Karpas-422 (cell line): ENCODE measurements around the gene MALRD1. TPM values are rescaled to one million over a fixed set of nuclear protein-coding genes. Genes with fewer than 3 reads are reported as not detected.

Experiments used
- DNase-seq: peaks from one replicate; pipeline ENCODE4 v3.0.0-alpha.2; 2015
- H2AFZ ChIP-seq: fragments of 200-600 bp; sonication (generic); 2 replicates; pipeline ENCODE4 v1.6.1; 2014; ENCODE audit warnings: antibody characterized with exemption, low read length, mixed read lengths
- H3K27ac ChIP-seq: fragments of 200-600 bp; sonication (generic); 2 replicates; pipeline ENCODE4 v1.5.1; 2014; ENCODE audit warnings: mild to moderate bottlenecking, low read length, moderate library complexity
- H3K27me3 ChIP-seq: fragments of 200-600 bp; sonication (generic); 2 replicates; pipeline ENCODE4 v1.6.1; 2014; ENCODE audit warnings: low read length, mixed read lengths
- H3K36me3 ChIP-seq: fragments of 200-600 bp; sonication (generic); 2 replicates; pipeline ENCODE4 v1.6.1; 2014; ENCODE audit warnings: low read length, mixed read lengths; ENCODE audit not compliant: insufficient read depth
- H3K4me1 ChIP-seq: fragments of 200-600 bp; sonication (generic); 2 replicates; pipeline ENCODE4 v1.6.1; 2014; ENCODE audit warnings: mild to moderate bottlenecking, low read length, mixed read lengths
- H3K4me2 ChIP-seq: fragments of 200-600 bp; sonication (generic); 2 replicates; pipeline ENCODE4 v1.6.1; 2014; ENCODE audit warnings: low read length, low read depth, mild to moderate bottlenecking; ENCODE audit not compliant: poor library complexity, severe bottlenecking
- H3K4me3 ChIP-seq: fragments of 200-600 bp; sonication (generic); 2 replicates; pipeline ENCODE4 v1.5.1; 2014; ENCODE audit warnings: mild to moderate bottlenecking, antibody characterized with exemption, low read length, mixed read lengths
- H3K79me2 ChIP-seq: fragments of 200-600 bp; sonication (generic); 2 replicates; pipeline ENCODE4 v1.6.1; 2014; ENCODE audit warnings: mild to moderate bottlenecking, low read length, mixed read lengths
- H3K9ac ChIP-seq: fragments of 200-600 bp; sonication (generic); 2 replicates; pipeline ENCODE4 v1.6.0; 2014; ENCODE audit warnings: low read length
- H3K9me2 ChIP-seq: fragments of 200-600 bp; sonication (generic), shearing (Covaris generic); replicated peaks from 2 replicates; pipeline ENCODE4 v1.6.0; 2014; ENCODE audit warnings: mild to moderate bottlenecking, low read length, moderate library complexity; ENCODE audit not compliant: insufficient read depth
- H3K9me3 ChIP-seq: fragments of 300-700, 200-600 bp; sonication (generic); 2 replicates; pipeline ENCODE4 v1.6.1; 2014; ENCODE audit warnings: low read length, mixed read lengths
- H4K20me1 ChIP-seq: fragments of 200-600 bp; sonication (generic); 2 replicates; pipeline ENCODE4 v1.6.1; 2014; ENCODE audit warnings: mild to moderate bottlenecking, antibody characterized with exemption, low read length, low read depth; ENCODE audit not compliant: insufficient read depth
- total RNA-seq: library from RNA; depleted of rRNA; stranded (reverse); fragments of >200 nt; shearing (Covaris generic); gene quantifications from 2 replicates; pipeline ENCODE4 v1.2.3, GENCODE V29; 2014; ENCODE audit warnings: low replicate concordance

The MALRD1 gene
- total RNA-seq, 1 experiment from 2014 or later: not detected

DNA sequence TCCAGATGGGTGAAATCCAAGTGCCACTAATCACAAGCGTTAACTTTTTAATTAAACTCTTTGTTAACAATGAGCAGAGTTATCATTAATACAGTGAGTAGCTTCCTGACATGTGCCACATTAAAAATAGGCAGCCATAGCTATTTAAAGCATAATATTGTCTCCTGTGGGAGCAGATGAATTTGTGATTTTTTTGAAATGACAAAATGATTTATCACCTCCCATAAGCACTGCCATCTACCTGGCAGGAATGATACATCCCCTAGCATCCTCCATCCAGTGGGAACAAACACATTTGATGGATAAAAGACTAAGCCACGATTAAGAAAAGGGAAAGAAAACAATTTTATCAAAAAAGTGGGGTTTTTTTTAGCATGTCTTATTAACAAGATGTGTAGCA lies 605.3 kb downstream of the MALRD1 start:
- no peak overlapping the region for H3K4me2 ChIP-seq
- H3K27me3 ChIP-seq: no peaks in the 10 kb centered on the region
- H3K9ac ChIP-seq: no peak overlapping the region
- H3K36me3 ChIP-seq: no peaks in the 10 kb centered on the region
- H3K4me3 ChIP-seq: no peak overlapping the region
- DNase-seq: no peak
- H3K27ac ChIP-seq: no peak overlapping the region
- H3K4me1 ChIP-seq: no peaks in the 10 kb centered on the region
- peaks cover 44% of the 10 kb centered on the region for H3K9me3 ChIP-seq
- H2AFZ ChIP-seq: no peak overlapping the region
- H4K20me1 ChIP-seq: no peaks in the 10 kb centered on the region
- H3K9me2 ChIP-seq: no peaks in the 10 kb centered on the region
- H3K79me2 ChIP-seq: no peaks in the 10 kb centered on the region

DNA sequence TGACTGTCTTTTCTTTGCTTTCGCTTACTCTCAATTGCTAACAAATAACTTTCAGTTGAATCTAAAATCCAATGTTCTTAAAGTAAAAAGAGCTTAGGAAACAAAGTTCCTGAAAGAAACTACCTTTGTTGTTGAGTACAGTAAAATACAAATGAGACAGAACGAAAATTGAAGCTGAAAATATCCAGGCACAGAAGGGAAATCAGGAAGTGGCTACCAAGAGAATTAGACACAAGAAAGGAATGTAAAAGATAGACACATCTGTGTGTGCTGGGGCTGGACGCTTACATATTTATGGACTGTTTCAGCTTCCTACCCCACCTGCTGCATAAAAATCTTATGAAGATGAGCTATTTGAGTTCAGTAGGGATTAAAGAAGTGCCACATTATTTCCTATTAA lies 606.0 kb downstream of the MALRD1 start:
- H3K9ac ChIP-seq: no peak overlapping the region
- no peaks in the 10 kb centered on the region for H4K20me1 ChIP-seq

DNA sequence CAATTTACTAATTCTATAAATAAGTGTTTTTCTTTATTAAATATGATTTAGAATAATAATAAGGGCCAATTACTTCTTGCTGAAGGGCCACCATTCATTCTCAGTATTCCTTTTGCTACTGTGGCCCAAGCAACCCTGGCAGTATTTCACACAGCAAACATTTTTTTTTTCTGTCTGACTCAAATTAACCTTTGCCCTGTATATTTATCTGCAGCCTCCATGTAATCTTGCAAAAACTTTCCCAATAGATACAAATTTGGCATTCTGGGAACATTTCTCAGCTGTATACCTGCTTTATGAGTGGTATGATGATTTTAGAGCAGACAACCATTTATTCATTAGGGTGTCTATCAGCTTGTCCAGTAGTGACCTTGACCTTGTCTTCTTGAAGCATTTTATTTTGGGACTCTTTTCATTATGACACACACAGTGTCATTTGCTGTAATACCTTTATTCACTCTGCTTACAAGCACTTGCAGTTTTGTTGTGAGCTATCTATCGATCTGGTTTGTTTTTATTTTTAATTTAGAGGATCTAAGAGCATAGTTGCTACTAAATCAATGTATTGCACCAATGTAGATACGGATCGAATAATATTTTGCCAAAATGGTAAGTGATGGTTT lies 607.9 kb downstream of the MALRD1 start:
- Histone ChIP-seq H3K9me3 (peaks cover 30% of the 10 kb centered on the region), H3K9ac (no peak overlapping the region), H3K4me2 (no peak overlapping the region), H3K79me2 (no peaks in the 10 kb centered on the region), H3K4me1 (no peaks in the 10 kb centered on the region), H3K27me3 (no peaks in the 10 kb centered on the region), H3K9me2 (no peaks in the 10 kb centered on the region), H3K36me3 (no peaks in the 10 kb centered on the region), H3K4me3 (no peak overlapping the region), H2AFZ (no peak overlapping the region), H4K20me1 (no peaks in the 10 kb centered on the region), H3K27ac (no peak overlapping the region)
- no peak for DNase-seq

More for the DNA sequence above, 606.0 kb downstream of the MALRD1 start:
- no peaks in the 10 kb centered on the region for H3K27me3 ChIP-seq
- no peaks in the 10 kb centered on the region for H3K79me2 ChIP-seq
- H3K9me3 ChIP-seq: peaks cover 44% of the 10 kb centered on the region
- no peaks in the 10 kb centered on the region for H3K36me3 ChIP-seq
- no peak overlapping the region for H3K27ac ChIP-seq
- no peaks in the 10 kb centered on the region for H3K9me2 ChIP-seq
- no peak overlapping the region for H3K4me2 ChIP-seq
- no peaks in the 10 kb centered on the region for H3K4me1 ChIP-seq
- no peak overlapping the region for H2AFZ ChIP-seq
- no peak overlapping the region for H3K4me3 ChIP-seq
- DNase-seq: no peak

DNA sequence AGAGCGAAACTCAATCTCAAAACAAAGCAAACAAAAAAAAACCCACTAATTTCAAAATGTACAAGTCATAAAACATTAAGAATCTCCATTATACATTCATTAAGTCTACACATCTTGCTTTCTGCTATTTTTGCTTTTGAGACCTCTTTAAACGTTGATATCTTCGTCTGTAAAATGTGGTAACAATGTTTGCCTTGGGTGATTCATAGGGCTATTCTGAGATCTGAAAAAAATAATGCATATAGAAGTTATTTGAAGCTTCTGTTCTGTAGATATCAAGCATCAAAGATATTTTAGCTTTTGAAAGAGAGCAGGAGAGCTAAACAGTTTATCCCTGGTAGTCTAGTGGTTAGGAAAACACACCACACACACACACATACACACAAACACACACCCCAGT lies 609.5 kb downstream of the MALRD1 start:
- Histone ChIP-seq H4K20me1 (no peaks in the 10 kb centered on the region), H3K4me2 (no peak overlapping the region), H3K79me2 (no peaks in the 10 kb centered on the region), H3K27ac (no peak overlapping the region), H3K36me3 (no peaks in the 10 kb centered on the region), H3K9ac (no peak overlapping the region), H3K4me1 (no peaks in the 10 kb centered on the region), H3K4me3 (no peak overlapping the region), H3K27me3 (no peaks in the 10 kb centered on the region), H3K9me3 (peaks cover 23% of the 10 kb centered on the region), H3K9me2 (no peaks in the 10 kb centered on the region), H2AFZ (no peak overlapping the region)
- DNase-seq: no peak

DNA sequence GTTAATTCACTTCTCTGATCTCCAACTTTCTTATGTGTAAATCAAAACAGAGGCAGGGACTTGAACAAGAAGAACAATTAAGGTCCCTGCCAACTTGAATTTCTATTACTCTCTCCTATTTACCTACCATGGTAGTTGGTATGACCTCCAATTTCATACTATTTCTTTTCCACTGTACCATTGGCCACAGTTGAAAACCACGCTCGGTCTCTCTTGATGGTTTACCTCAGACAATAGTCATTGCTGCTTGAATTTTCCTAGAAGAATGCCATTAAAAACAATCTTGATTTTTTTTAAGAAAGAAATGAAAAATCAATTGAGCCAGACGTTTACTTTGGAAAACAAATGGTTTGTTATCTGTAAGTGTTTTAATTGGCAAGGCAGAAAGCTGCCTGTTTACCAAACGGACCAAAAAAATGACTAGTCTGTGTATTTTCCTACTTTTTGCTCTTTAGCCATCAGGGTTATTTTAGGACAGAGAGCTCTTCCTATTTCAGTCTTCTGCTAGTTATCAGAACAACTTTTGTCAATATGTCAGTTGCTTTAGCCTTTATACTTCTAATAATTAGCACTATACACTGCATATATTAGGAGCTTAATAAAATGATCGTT lies 610.1 kb downstream of the MALRD1 start:
- no peaks in the 10 kb centered on the region for H4K20me1 ChIP-seq
- H3K4me1 ChIP-seq: no peaks in the 10 kb centered on the region
- H3K79me2 ChIP-seq: no peaks in the 10 kb centered on the region
- no peak overlapping the region for H3K27ac ChIP-seq
- H3K4me2 ChIP-seq: no peak overlapping the region
- no peak overlapping the region for H2AFZ ChIP-seq
- no peaks in the 10 kb centered on the region for H3K9me2 ChIP-seq
- H3K4me3 ChIP-seq: no peak overlapping the region
- no peaks in the 10 kb centered on the region for H3K27me3 ChIP-seq
- no peak overlapping the region for H3K9ac ChIP-seq
- no peaks in the 10 kb centered on the region for H3K36me3 ChIP-seq
- peaks cover 20% of the 10 kb centered on the region for H3K9me3 ChIP-seq
- DNase-seq: no peak

DNA sequence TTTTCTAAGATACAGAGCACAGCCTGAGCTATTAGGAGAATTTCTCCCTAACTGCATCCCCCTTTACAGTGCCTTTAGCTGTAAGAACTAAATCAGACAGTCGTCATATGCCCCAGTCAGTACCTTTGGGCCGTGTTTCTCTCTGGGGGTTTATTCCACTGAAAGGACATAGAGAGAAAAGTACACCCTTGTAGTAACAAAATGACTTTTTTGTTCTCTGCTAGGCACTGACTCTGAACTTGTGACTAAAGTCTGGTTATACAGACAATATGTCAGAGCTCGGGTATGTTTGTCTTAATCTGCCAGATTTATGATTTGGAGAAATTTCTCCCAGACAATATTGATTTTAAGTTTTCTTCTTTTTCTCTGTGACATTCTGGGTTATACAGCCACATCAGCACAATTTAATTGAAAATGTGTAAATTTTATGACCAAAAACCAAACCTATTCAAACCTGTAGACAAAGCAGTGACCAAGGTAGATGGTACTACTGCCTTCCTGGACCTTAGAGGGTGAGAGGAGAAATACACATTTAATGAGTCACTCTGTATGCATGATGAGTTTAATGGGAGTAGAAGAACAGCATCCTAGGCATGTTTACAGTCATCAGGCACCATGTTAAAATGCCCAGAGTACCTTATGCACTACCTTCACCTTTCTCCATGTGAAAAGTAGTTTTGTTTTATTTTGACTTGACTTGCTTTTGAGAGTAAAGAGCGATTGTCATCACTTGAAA lies 611.5 kb downstream of the MALRD1 start:
- Histone ChIP-seq H3K27me3 (no peaks in the 10 kb centered on the region), H3K27ac (no peak overlapping the region), H3K4me3 (no peak overlapping the region), H2AFZ (no peak overlapping the region), H3K9ac (no peak overlapping the region), H3K4me2 (no peak overlapping the region), H3K36me3 (no peaks in the 10 kb centered on the region), H4K20me1 (no peaks in the 10 kb centered on the region), H3K79me2 (no peaks in the 10 kb centered on the region), H3K9me2 (no peaks in the 10 kb centered on the region), H3K4me1 (no peaks in the 10 kb centered on the region), H3K9me3 (peaks cover 19% of the 10 kb centered on the region)
- no peak for DNase-seq

DNA sequence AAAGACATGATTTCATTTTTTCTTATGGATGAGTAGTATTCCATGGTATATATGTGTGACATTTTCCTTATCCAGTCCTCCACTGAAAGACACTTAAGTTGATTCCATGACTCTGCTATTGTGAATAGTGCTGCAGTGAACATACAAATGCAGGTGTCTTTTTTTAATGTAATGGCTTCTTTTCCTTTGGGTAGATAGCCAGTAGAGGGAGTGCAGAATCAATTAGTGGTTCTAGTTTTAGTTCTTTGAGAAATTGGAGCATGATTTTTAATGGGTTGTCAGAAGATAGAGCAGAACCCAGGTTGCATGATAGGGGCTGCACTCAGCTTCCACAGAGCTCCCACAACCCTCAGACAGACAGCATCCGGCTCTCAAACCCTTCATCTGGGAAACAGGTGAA lies 614.7 kb downstream of the MALRD1 start:
- Histone ChIP-seq H3K27me3 (no peaks in the 10 kb centered on the region), H3K4me2 (no peak overlapping the region), H3K4me3 (no peak overlapping the region), H3K79me2 (no peaks in the 10 kb centered on the region), H3K9ac (no peak overlapping the region), H3K9me3 (peaks cover 14% of the 10 kb centered on the region), H3K36me3 (no peaks in the 10 kb centered on the region), H4K20me1 (no peaks in the 10 kb centered on the region), H3K4me1 (no peaks in the 10 kb centered on the region), H3K9me2 (no peaks in the 10 kb centered on the region), H3K27ac (no peak overlapping the region), H2AFZ (no peak overlapping the region)
- no peak for DNase-seq

DNA sequence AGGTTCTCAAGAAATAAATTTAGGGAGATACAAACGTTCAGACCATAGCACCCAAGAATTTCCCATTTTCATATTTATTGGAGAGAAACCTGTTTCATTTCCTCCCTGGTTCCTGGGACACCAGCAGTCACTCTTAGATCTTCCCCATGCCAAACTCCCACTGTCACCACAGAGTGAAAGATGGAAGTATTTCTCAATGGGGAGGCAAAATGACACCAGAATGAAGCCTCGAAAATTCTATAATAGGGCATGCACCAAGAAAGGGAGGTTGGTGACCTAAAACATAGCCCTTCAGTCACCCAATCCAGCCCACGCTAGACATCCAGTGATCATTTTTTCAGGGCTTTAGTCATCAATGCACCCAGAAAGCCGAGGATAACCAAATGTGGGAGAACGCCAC lies 619.5 kb downstream of the MALRD1 start:
- Histone ChIP-seq H3K9me2 (no peaks in the 10 kb centered on the region), H3K4me2 (no peak overlapping the region), H3K4me3 (no peak overlapping the region), H2AFZ (no peak overlapping the region), H4K20me1 (no peaks in the 10 kb centered on the region), H3K9ac (no peak overlapping the region), H3K36me3 (no peaks in the 10 kb centered on the region), H3K4me1 (no peaks in the 10 kb centered on the region), H3K27ac (no peak overlapping the region), H3K79me2 (no peaks in the 10 kb centered on the region), H3K9me3 (peaks cover 25% of the 10 kb centered on the region), H3K27me3 (no peaks in the 10 kb centered on the region)
- no peak for DNase-seq
